Brain pericyte (primary cell): ENCODE data around the gene EHD4.

ENCODE experiments used
- DNase-seq: peaks from one replicate; pipeline ENCODE4 v3.0.0-alpha.2; 2012; ENCODE audit warnings: low read depth, low spot score

Gene EHD4

DNA sequence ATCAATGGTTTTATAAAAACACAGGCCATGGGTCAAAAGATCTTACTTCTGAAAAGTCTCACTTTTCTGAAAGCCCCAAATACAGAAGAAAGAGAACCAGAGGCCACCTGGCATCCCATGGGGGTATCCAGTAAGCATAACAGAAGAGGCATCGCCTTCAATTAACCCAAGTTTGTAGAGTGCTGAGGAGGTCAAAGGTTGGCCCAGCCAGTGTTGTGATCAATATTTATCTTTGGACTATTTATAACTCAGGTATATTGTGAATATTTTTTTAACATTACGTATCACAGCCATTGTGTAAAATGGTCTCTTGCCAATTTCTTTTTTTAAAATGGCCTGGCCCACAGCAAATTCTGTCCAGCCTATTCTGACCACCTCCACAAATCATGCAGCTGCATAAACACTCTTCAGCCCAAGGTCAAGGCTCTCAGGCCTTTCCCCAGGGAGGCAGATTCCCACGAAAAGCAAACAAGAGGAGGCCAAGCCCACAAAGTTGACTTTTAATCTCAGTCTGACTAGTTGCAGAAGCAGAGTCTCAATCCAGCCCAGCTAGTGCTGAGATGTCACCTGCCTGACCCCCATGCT is 52.3 kb downstream of the EHD4 start:
- peak; percentile 93 for DNase-seq

GRCh38 chr15:41919201-41919820 is 53.0 kb downstream of the EHD4 start:
- DNase-seq: no peak

DNA sequence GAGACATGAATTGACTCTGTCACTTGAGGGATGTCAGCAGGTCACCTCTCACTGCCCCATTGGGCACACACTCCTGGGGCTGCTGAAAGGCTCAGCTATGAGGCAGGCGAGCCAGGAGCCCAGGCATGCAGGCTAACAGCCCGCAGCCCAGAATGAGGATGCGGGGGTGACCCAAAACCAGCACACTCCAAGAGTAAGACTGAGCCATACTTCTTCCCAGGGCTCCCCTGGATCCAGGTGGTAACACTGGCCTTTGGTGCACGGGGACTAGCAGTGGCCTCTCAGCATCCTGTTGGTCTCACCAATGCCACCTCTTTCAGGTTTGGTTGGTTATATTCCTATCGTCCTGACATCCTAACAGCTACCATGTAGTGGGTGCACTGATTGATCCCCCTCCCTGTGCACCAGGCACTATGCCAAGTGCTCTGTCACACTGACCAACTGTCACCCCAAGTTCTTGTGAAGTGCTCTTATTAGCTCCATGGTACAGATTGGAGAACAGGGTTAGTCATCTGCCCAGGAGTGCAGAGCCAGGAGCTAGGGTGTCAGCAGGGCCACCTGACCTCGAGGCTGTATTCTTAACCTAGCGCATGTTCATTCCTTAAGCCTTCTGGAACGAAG is 53.7 kb downstream of the EHD4 start:
- DNase-seq: no peak

GRCh38 chr15:41917767-41918430 is 54.5 kb downstream of the EHD4 start:
- no peak for DNase-seq

DNA sequence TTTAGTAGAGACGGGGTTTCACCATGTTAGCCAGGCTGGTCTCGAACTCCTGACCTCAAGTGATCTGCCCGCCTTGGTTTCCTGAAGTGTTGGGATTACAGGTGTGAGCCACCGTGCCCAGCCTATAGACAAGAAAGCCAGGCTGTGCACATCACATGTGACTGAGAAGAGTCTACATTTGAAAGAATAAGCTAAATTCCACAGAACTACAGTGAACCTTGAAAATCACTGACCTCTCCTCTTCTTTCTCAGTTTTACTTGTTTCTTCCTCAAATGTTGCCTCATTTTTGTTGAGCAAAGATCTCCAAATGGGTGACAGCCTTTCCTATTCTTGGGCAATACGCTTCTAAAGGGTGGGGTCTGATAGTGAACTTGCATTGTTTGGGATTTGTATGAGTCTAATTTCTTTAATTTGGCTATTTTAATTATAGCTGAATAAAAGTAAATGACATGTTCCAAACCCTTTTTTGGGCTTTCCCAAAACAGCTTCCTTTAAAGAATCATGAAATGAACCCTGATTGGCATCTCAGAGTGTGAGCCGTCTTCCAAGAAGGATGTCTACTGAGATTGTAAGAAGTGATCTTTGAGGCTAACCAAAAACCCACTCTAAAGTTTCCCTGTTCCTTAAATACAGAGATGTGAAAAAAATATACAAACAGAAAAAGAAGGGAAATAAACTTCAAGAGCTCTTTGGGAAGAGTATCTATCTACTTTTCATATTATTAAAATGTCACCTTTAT is 56.9 kb downstream of the EHD4 start:
- DNase-seq: no peak

GRCh38 chr15:41914411-41914810 is 57.9 kb downstream of the EHD4 start:
- no peak for DNase-seq

DNA sequence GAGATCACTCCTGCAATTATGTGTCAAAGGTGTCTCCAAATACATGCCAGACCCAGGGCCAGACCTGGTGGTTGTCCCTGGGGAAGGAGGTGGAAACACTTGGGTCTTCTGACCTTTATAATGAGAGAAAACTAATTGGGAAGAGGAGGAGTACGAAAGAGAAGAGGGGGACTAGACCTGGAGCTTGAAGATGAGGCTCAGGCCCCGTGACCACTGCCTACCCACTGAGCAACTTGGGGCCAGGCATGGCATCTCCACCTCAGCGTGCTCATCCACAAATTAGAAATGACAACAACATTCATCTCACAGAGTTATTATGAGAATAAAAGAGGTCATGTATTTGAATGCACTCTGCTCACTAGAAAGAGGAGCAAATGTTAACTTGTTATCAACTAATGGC is 59.1 kb downstream of the EHD4 start:
- no peak for DNase-seq

DNA sequence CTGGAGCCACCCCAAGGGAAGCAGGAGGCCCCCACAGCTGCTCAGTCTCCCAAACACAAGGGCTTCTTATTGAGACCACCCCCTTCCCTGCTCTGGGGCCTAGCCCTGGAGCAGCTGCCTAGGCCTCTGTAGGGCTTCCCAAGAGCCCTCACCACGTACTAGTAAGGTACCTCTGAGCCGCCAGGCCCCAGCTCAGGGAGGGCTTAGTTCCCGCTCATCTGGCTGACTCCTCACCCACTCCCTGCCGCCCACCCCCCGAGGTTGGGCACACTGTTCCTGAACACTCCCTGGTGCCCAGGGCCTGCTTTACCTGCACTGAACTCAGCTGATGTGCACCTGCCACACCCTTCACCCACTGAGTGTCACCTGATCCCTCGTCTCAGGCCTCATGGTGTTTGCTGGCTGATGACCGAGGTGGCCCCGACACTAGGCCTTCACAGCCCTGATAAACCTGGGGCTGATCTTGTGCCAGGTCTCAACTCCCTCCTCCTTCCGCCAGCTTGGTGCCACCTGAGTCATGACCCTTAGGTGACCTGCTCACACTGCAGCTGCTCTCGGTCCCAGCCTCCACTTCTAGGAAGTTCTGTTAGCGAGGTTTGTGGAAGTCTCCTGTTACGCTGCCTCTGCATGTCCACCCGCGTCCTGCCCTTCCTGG is 60.5 kb downstream of the EHD4 start:
- DNase-seq: no peak

- DNase-seq: no peak
These were observed 63.5 kb downstream of the EHD4 start for GRCh38 chr15:41908736-41909461.

DNA sequence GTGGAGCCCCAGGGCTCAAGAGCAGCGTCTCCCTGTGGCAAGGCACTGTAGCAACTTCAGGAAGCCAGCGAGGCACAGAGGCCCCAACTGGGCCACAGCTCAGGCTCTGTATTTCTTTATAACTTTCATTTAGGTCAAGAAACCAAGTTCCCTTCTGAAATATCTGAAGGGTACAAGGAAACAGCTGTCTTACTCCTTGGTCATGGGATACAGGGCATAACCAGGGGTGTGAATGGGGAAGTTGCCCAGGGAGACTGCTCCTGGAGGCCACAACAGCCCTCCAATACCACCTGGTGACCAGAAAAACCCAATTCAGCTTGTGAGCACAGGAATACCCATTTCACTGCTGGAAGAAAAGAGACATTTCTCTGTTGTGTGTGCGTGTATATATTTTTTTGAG is 65.2 kb downstream of the EHD4 start:
- no peak for DNase-seq

DNA sequence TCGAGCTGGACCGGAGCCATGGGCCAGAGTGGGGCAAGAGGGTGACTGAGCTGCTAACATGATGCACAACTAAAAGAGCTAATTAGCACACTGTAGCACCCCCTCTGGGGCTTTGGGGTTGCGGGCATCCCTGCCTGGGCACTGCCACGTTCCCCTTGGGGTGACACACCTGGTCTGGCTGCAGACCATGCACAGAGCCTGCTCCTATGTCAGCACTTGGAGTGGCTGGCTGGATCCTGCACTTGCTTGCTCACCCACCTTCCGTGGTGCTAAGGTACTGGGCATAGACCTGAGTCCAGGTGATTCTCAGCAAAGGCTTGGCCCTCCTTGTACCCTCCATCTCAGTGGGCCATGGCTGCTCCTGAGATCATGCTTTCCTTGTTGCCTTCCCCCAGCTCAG is 65.7 kb downstream of the EHD4 start:
- DNase-seq: no peak

GRCh38 chr15:41905036-41905793 is 67.1 kb downstream of the EHD4 start:
- DNase-seq: no peak

GRCh38 chr15:41904541-41905005 is 67.8 kb downstream of the EHD4 start:
- no peak for DNase-seq

- no peak for DNase-seq
These were observed 68.6 kb downstream of the EHD4 start for GRCh38 chr15:41903782-41904181.

GRCh38 chr15:41901431-41901830 is 70.9 kb downstream of the EHD4 start:
- DNase-seq: no peak

- no peak for DNase-seq
These were observed 71.6 kb downstream of the EHD4 start for GRCh38 chr15:41900526-41901380.

DNA sequence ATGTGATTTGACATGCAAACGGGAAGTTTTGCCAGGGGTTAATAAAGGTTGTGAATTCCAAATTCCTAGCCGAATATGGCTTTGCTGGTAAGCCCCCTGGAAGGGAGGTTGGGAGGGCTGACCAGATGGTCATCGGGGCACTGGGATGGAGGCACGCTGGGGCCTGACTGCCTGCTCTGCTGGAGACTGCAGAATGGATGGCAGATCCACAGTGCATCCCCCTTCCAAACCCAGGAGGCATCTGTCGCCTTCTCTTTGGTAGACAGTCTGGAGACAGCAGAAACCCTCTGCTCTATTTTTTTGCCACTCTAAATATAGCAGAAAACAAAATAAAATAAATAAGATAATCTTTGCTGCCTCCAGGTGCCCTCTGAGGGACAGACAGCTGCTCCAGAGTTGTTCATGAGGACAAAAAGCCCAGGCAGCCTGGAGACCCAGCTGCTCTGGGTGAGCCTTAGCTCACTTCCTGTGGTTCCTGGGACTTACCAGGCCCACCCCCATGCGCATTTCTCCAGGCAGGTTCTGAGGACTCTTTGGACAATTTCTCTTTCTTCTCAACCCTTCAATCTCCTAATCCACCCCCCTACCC is 72.4 kb downstream of the EHD4 start:
- no peak for DNase-seq

- DNase-seq: no peak
These were observed 75.0 kb downstream of the EHD4 start for GRCh38 chr15:41897363-41897799.

DNA sequence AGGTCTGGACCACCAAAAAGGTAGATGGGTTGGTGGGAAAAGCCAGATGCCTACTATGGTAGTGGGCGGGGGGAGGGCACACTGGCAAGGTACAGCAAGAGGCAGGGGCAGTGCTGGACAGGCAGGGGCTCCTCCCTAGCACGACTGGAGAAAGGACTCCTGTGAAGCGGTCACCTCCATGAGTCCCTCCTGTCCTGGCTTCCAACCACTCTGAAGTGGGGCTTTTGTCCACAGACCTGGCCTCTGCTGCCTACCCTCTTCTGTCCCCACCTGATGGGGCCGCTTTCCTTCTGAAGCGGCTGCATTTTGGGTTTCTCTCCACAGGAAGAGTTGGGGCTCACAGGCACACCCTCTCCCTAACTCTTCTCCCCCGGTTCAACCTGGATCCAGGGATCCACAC is 75.8 kb downstream of the EHD4 start:
- no peak for DNase-seq
